GM12891 (cell line): ENCODE measurements around the gene LUZP2.

Experiments used
- POLR2AphosphoS5 ChIP-seq: IDR thresholded peaks from 2 replicates; pipeline ENCODE4 v1.6.1; 2011; ENCODE audit warnings: low read depth, low read length, control low read depth
- POU2F2 ChIP-seq: IDR thresholded peaks from 2 replicates; pipeline ENCODE4 v1.6.1; 2011; ENCODE audit warnings: low read depth, mild to moderate bottlenecking, control low read depth, low read length, moderate library complexity

DNA sequence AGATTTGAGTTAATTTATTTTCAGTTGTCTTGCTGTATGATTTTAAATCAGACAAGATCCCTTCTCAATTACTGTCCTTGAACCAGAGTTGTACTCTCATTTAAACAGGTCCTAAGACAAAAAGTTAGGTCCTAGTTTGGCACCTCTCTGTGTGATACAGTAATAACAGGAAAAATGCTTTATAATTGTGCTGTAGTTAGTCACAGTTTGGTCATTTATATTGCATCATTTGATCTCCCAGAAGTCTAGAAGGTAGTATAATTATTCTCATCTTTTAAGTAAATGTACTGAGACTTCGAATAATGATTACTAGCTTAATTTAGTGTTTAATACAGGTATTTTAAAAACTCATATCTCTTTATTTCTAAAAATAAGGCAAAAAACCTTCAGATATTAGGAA, 18.1 kb upstream of the LUZP2 start:
- TF ChIP-seq POLR2AphosphoS5 (no peak), POU2F2 (no peak)
